H1 (cell line): Measurements from ENCODE around the gene EXOG. TPM values are rescaled to one million over a fixed set of nuclear protein-coding genes. Genes with fewer than 3 reads are reported as not detected.

Experiments used
- CTCF ChIA-PET: fragments of 300-600 bp; sonication (Branson Sonifier 250); formaldehyde crosslinking; loops from one replicate; lab custom pipeline; 2021; ENCODE audit not compliant: partially characterized antibody; lab: Charles Lee
- POLR2A ChIA-PET: fragments of 300-600 bp; sonication (Branson Sonifier 250); formaldehyde crosslinking; loops from one replicate; lab custom pipeline; 2021; ENCODE audit warnings: inconsistent platforms; ENCODE audit not compliant: partially characterized antibody; lab: Charles Lee
- DNase-seq, 2 experiments: peaks; one replicate each; pipeline versions ENCODE4 v3.0.0 to v3.0.0-alpha.2; 2010 to 2022; ENCODE audit warnings: low spot score in 2 of 2, low read depth in 1 of 2, mixed read lengths in 1 of 2
- FAIRE-seq: peaks from 2 replicates; lab custom pipeline; 2011; peaks lifted over from hg19 to GRCh38; lab: Jason Lieb, UNC
- H2AFZ ChIP-seq: 2 replicates; pipeline ENCODE4 v1.8.1; 2012; ENCODE audit warnings: low read length, inconsistent platforms
- H2AK5ac ChIP-seq: 2 replicates; pipeline ENCODE4 v1.6.1; 2013; ENCODE audit warnings: low read depth, low read length
- H2BK120ac ChIP-seq: replicated peaks from 2 replicates; pipeline ENCODE3; 2013; ENCODE audit warnings: low read depth, low read length, inconsistent platforms
- H2BK12ac ChIP-seq: 2 replicates; pipeline ENCODE4 v1.6.1; 2013; ENCODE audit warnings: low read depth, low read length
- H2BK15ac ChIP-seq: 2 replicates; pipeline ENCODE4 v1.6.1; 2013; ENCODE audit warnings: low read length
- H2BK20ac ChIP-seq: 2 replicates; pipeline ENCODE4 v1.6.1; 2013; ENCODE audit warnings: low read length
- H2BK5ac ChIP-seq: 2 replicates; pipeline ENCODE4 v1.6.1; 2013; ENCODE audit warnings: low read depth, low read length
- H3K14ac ChIP-seq: 2 replicates; pipeline ENCODE4 v1.6.1; 2013; ENCODE audit warnings: inconsistent platforms; ENCODE audit not compliant: insufficient read length
- H3K18ac ChIP-seq: 2 replicates; pipeline ENCODE4 v1.6.1; 2013; ENCODE audit warnings: low read length; ENCODE audit errors: extremely low read depth
- H3K23ac ChIP-seq: 2 replicates; pipeline ENCODE4 v1.6.1; 2013; ENCODE audit warnings: inconsistent platforms; ENCODE audit not compliant: insufficient read length
- H3K23me2 ChIP-seq: 2 replicates; pipeline ENCODE4 v1.6.1; 2013; ENCODE audit warnings: low read depth, low read length
- H3K27ac ChIP-seq: 2 replicates; pipeline ENCODE4 v1.6.1; 2011; ENCODE audit warnings: low read depth, low read length, inconsistent platforms
- H3K27me3 ChIP-seq, 4 experiments: replicated peaks in 1 of 4; 1 replicate in 1 of 4; 2 replicates in 3 of 4; pipeline versions ENCODE4 v1.6.1 to v1.8.1; 2011 to 2013; ENCODE audit warnings: low read length in 3 of 4, mild to moderate bottlenecking in 3 of 4, inconsistent platforms in 2 of 4, mixed read lengths in 2 of 4, moderate library complexity in 1 of 4; ENCODE audit not compliant: control insufficient read depth in 3 of 4, insufficient read depth in 3 of 4; ENCODE audit errors: extremely low read depth in 1 of 4
- H3K36me3 ChIP-seq, 4 experiments: 2 replicates each; pipeline versions ENCODE4 v1.6.1 to v1.8.1; 2011 to 2013; ENCODE audit warnings: mild to moderate bottlenecking in 4 of 4, low read length in 3 of 4, moderate library complexity in 2 of 4, control low read depth in 1 of 4, inconsistent platforms in 1 of 4; ENCODE audit not compliant: insufficient read depth in 4 of 4, control insufficient read depth in 2 of 4
- H3K4ac ChIP-seq: replicated peaks from 2 replicates; pipeline ENCODE3; 2013; ENCODE audit warnings: low read length, low read depth, mixed read lengths, inconsistent platforms; ENCODE audit not compliant: insufficient read length
- H3K4me1 ChIP-seq, 4 experiments: replicated peaks in 1 of 4; 1 replicate in 1 of 4; 2 replicates in 3 of 4; pipeline versions ENCODE4 v1.6.1 to v1.8.1; 2011 to 2013; ENCODE audit warnings: low read length in 3 of 4, inconsistent platforms in 2 of 4, mixed read lengths in 1 of 4; ENCODE audit not compliant: insufficient read depth in 4 of 4, control insufficient read depth in 3 of 4
- H3K4me2 ChIP-seq, 2 experiments: 2 replicates each; pipeline versions ENCODE4 v1.6.1 to v1.8.1; 2011 to 2013; ENCODE audit warnings: low read depth in 2 of 2, low read length in 2 of 2, control low read depth in 1 of 2, inconsistent platforms in 1 of 2, mild to moderate bottlenecking in 1 of 2; ENCODE audit not compliant: insufficient read depth in 1 of 2
- H3K4me3 ChIP-seq, 4 experiments: fragments of 200-600, 300-600 bp in 1 of 4; sonication (generic), shearing (Covaris generic), sonication (Bioruptor Twin) in 1 of 4; 2 replicates each; pipeline versions ENCODE4 v1.5.1 to v1.8.1; 2011 to 2016; ENCODE audit warnings: low read length in 4 of 4, low read depth in 3 of 4, control low read depth in 2 of 4, inconsistent platforms in 2 of 4, mild to moderate bottlenecking in 2 of 4, mixed read lengths in 1 of 4, moderate library complexity in 1 of 4; ENCODE audit not compliant: insufficient read depth in 2 of 4; ENCODE audit errors: extremely low read depth in 1 of 4
- H3K56ac ChIP-seq: replicated peaks from 2 replicates; pipeline ENCODE3; 2013; ENCODE audit warnings: low read depth, mild to moderate bottlenecking, mixed read lengths, low read length, inconsistent platforms; ENCODE audit not compliant: insufficient read length
- H3K79me1 ChIP-seq: 2 replicates; pipeline ENCODE4 v1.6.1; 2013; ENCODE audit warnings: low read depth, low read length, control low read depth
- H3K79me2 ChIP-seq, 2 experiments: 2 replicates each; pipeline versions ENCODE4 v1.6.1 to v1.8.1; 2012 to 2013; ENCODE audit warnings: low read length in 2 of 2, mild to moderate bottlenecking in 2 of 2, inconsistent platforms in 1 of 2; ENCODE audit not compliant: insufficient read depth in 2 of 2, control insufficient read depth in 1 of 2
- H3K9ac ChIP-seq, 4 experiments: replicated peaks in 1 of 4; 1 replicate in 1 of 4; 2 replicates in 3 of 4; pipeline versions ENCODE4 v1.6.1 to v1.8.1; 2011 to 2013; ENCODE audit warnings: low read depth in 3 of 4, low read length in 3 of 4, control low read depth in 2 of 4, mild to moderate bottlenecking in 2 of 4, moderate library complexity in 2 of 4, inconsistent platforms in 1 of 4; ENCODE audit errors: extremely low read depth in 1 of 4
- H3K9me3 ChIP-seq, 2 experiments: 2 replicates each; pipeline versions ENCODE4 v1.6.1 to v1.8.1; 2012 to 2013; ENCODE audit warnings: mild to moderate bottlenecking in 2 of 2, moderate library complexity in 2 of 2, control low read depth in 1 of 2, inconsistent platforms in 1 of 2, low read depth in 1 of 2, low read length in 1 of 2, mixed read lengths in 1 of 2; ENCODE audit not compliant: insufficient read depth in 2 of 2
- H4K20me1 ChIP-seq, 2 experiments: replicated peaks in 1 of 2; 2 replicates each; pipeline versions ENCODE3 to v1.8.1; 2011 to 2013; ENCODE audit warnings: inconsistent platforms in 2 of 2, low read length in 2 of 2, mild to moderate bottlenecking in 1 of 2; ENCODE audit not compliant: insufficient read depth in 2 of 2, control insufficient read depth in 1 of 2
- H4K5ac ChIP-seq: 2 replicates; pipeline ENCODE4 v1.6.1; 2013; ENCODE audit warnings: low read length, low read depth, mixed read lengths, inconsistent platforms; ENCODE audit not compliant: insufficient read length
- H4K8ac ChIP-seq: 2 replicates; pipeline ENCODE4 v1.8.0; 2013; ENCODE audit warnings: mild to moderate bottlenecking, moderate library complexity, low read length, inconsistent platforms; ENCODE audit not compliant: insufficient read depth; ENCODE audit errors: extremely low read depth
- H4K91ac ChIP-seq: replicated peaks from 2 replicates; pipeline ENCODE3; 2013; ENCODE audit warnings: low read length, mixed read lengths, inconsistent platforms; ENCODE audit not compliant: insufficient read length
- CBX5 ChIP-seq: fragments of 300-800, 300-1000 bp; sonication (generic); IDR thresholded peaks from 2 replicates; pipeline ENCODE4 v1.7.1; 2016; ENCODE audit warnings: antibody characterized with exemption, low read length, low read depth
- CREB1 ChIP-seq: IDR thresholded peaks from 2 replicates; pipeline ENCODE4 v1.6.1; 2012; ENCODE audit warnings: inconsistent platforms
- CTCF ChIP-seq, 3 experiments: IDR thresholded peaks; 1 replicate in 2 of 3; 2 replicates in 1 of 3; pipeline versions ENCODE4 v1.5.1 to v1.6.1; 2011; ENCODE audit warnings: low read length in 3 of 3, mild to moderate bottlenecking in 3 of 3, inconsistent platforms in 2 of 3, low read depth in 1 of 3, moderate library complexity in 1 of 3; ENCODE audit not compliant: insufficient read depth in 1 of 3; ENCODE audit errors: control extremely low read depth in 1 of 3
- GABPA ChIP-seq: IDR thresholded peaks from 2 replicates; pipeline ENCODE4 v1.6.1; 2011; ENCODE audit warnings: mild to moderate bottlenecking, low read length, moderate library complexity, borderline replicate concordance; ENCODE audit not compliant: insufficient read depth
- NRF1 ChIP-seq: IDR thresholded peaks from 2 replicates; pipeline ENCODE4 v1.6.1; 2011; ENCODE audit warnings: mild to moderate bottlenecking, low read depth, low read length, improper control_type of control experiment
- PHF8 ChIP-seq: fragments of 200-600 bp; sonication (generic); conservative IDR thresholded peaks from 2 replicates; pipeline ENCODE4 v1.7.1; 2012; ENCODE audit warnings: low read depth, mild to moderate bottlenecking, inconsistent platforms, low read length, moderate library complexity
- RAD21 ChIP-seq, 2 experiments: IDR thresholded peaks in 1 of 2; conservative IDR thresholded peaks in 1 of 2; 2 replicates each; pipeline ENCODE4 v1.6.1; 2011; ENCODE audit warnings: low read depth in 2 of 2, low read length in 2 of 2, improper control_type of control experiment in 1 of 2, inconsistent platforms in 1 of 2, mild to moderate bottlenecking in 1 of 2, moderate library complexity in 1 of 2
- SRF ChIP-seq: IDR thresholded peaks from 2 replicates; pipeline ENCODE4 v1.6.1; 2011; ENCODE audit warnings: mild to moderate bottlenecking, low read depth, low read length, moderate library complexity
- TBP ChIP-seq: IDR thresholded peaks from 2 replicates; pipeline ENCODE4 v1.6.1; 2011; ENCODE audit warnings: low read depth, low read length, improper control_type of control experiment
- TCF12 ChIP-seq: IDR thresholded peaks from 2 replicates; pipeline ENCODE4 v1.6.1; 2011; ENCODE audit warnings: low read depth, mild to moderate bottlenecking, low read length
- WGBS, 2 experiments: shearing (Covaris generic) in 1 of 2; methylation state at CpG; one replicate each; pipeline versions ENCODE4 v1.1.6 to v1.1.7; 2013 to 2015; ENCODE audit warnings: low lambda C conversion rate in 2 of 2, mixed read lengths in 2 of 2, inconsistent platforms in 1 of 2, low coverage in 1 of 2, missing lambda C conversion rate in 1 of 2; ENCODE audit not compliant: insufficient replicate concordance in 2 of 2, insufficient coverage in 1 of 2, insufficient read length in 1 of 2; ENCODE audit errors: extremely low coverage in 1 of 2, missing lambda C conversion rate in 1 of 2; 5-methylcytosine and 5-hydroxymethylcytosine counted together
- polyA plus RNA-seq, 7 experiments: library from polyadenylated mRNA; depleted of rRNA in 3 of 7; stranded (reverse) in 5 of 7; unstranded in 2 of 7; fragments of >200 nt in 5 of 7; fragments of 200-250 nt in 2 of 7; gene quantifications; 1 replicate in 5 of 7; 2 replicates in 1 of 7; 4 replicates in 1 of 7; pipeline versions ENCODE4 v1.2.1 to v1.2.3, GENCODE V29; 2011 to 2013; ENCODE audit warnings: missing spikeins in 2 of 7, mixed read lengths in 2 of 7
- total RNA-seq: library from RNA; stranded (reverse); fragmentation: NEBNext Ultra II Directional; extraction: Animal tissue kit (Norgen Biotek cat#: 25700); gene quantifications from 2 replicates; pipeline ENCODE4 v1.2.1, GENCODE V29; 2021

Gene EXOG
- total and polyA plus RNA-seq, 2 of the 8 experiments (the other 6 are each of a cell fraction or from before 2014, with no cell fraction given), result 7.2 to 12.9 TPM

- Histone ChIP-seq H4K91ac (no peak overlapping the region), H3K56ac (no peak overlapping the region), H2BK12ac (no peak overlapping the region), H2BK120ac (no peak overlapping the region), H3K18ac (no peak overlapping the region), H3K4me1 (no peaks in the 10 kb centered on the region), H3K9ac (no peak overlapping the region), H2AFZ (no peak overlapping the region), H3K4me2 (no peak overlapping the region), H3K36me3 (no peaks in the 10 kb centered on the region), H3K9me3 (no peaks in the 10 kb centered on the region), H3K27me3 (no peaks in the 10 kb centered on the region), H4K5ac (no peak overlapping the region), H3K14ac (no peak overlapping the region), H2BK5ac (no peak overlapping the region)
- CTCF ChIA-PET, result interaction anchor here (0.7 to 4.1 kb wide), 17 partner anchors 13 to 162 kb away, joined by 3 to 16 read pairs (median 4); no protein-coding TSS in a partner anchor
- FAIRE-seq, result no peak
- DNase-seq, result no peak
- TF ChIP-seq CREB1, result no peak
- TF ChIP-seq SRF, result no peak
- TF ChIP-seq NRF1, result no peak
- no peak for TF ChIP-seq PHF8
- no peak for TF ChIP-seq TCF12
- no peak for TF ChIP-seq GABPA
- TF ChIP-seq TBP, result no peak
- TF ChIP-seq CBX5, result no peak
- TF ChIP-seq RAD21 (IDR thresholded peaks at IDR 0.05 in 1 of 2, conservative IDR thresholded peaks at IDR 0.05 in 1 of 2; ENCODE audit: low read depth in 2 of 2, low read length in 2 of 2), result no peak
- TF ChIP-seq CTCF (IDR thresholded peaks at IDR 0.05; ENCODE audit: control extremely low read depth in 1 of 3, insufficient read depth in 1 of 3, low read depth in 1 of 3, low read length in 3 of 3), result no peak
- TF ChIP-seq, all 59 proteins: peak for 0
- no peak overlapping the region for H3K4me3 ChIP-seq
- H4K8ac ChIP-seq, result no peak overlapping the region; the same call in 1 of the 2 replicates
- H3K27ac ChIP-seq, result no peak overlapping the region
- no peaks in the 10 kb centered on the region for H3K79me1 ChIP-seq
- WGBS, 2 experiments, result 91% methylated on average over 7 of the region's 7 CpGs; no CpG with 5 or more reads in 1 of the 2 experiments
- H3K23me2 ChIP-seq, result no peaks in the 10 kb centered on the region
- no peak overlapping the region for H3K4ac ChIP-seq
- no peak overlapping the region for H2AK5ac ChIP-seq
- H3K79me2 ChIP-seq, result no peaks in the 10 kb centered on the region
- no peak overlapping the region for H2BK20ac ChIP-seq
- H3K23ac ChIP-seq, result no peak overlapping the region
- no peaks in the 10 kb centered on the region for H4K20me1 ChIP-seq
- POLR2A ChIA-PET, result no interaction called here
- H2BK15ac ChIP-seq, result no peak overlapping the region
These were observed 65.0 kb downstream of the EXOG start for GRCh38 chr3:38560996-38561717.
